GM20431 (cell line): Measurements from ENCODE around the gene HMOX2.

ENCODE experiments used
- in situ Hi-C: fragments of 300-500 bp; cut with MseI, MboI; formaldehyde crosslinking; loops from one replicate; pipeline ENCODE4 v1.15.0; 2020; ENCODE audit warnings: low sequenced_read_pairs; ENCODE audit not compliant: unreplicated experiment

The HMOX2 gene

GRCh38 chr16:4517812-4518680, 41.8 kb downstream of the HMOX2 start:
- in situ Hi-C loops, result no loop called here

- in situ Hi-C loops, result no loop called here
Observed at GRCh38 chr16:4519274-4520058, 43.3 kb downstream of the HMOX2 start.

- in situ Hi-C loops, result no loop called here
Observed at GRCh38 chr16:4520913-4521312, 44.7 kb downstream of the HMOX2 start.

GRCh38 chr16:4522051-4522581, 45.9 kb downstream of the HMOX2 start:
- in situ Hi-C loops, result no loop called here

- in situ Hi-C loops, result no loop called here
Observed at GRCh38 chr16:4523686-4524085, 47.5 kb downstream of the HMOX2 start.

GRCh38 chr16:4524571-4524970, 48.4 kb downstream of the HMOX2 start:
- in situ Hi-C loops, result no loop called here

GRCh38 chr16:4525069-4525468, 48.9 kb downstream of the HMOX2 start:
- in situ Hi-C loops, result no loop called here

GRCh38 chr16:4525634-4526277, 49.6 kb downstream of the HMOX2 start:
- in situ Hi-C loops, result no loop called here

- in situ Hi-C loops, result no loop called here
Observed at GRCh38 chr16:4529085-4530060, 53.2 kb downstream of the HMOX2 start.

- in situ Hi-C loops, result no loop called here
Observed at GRCh38 chr16:4531811-4532210, 55.6 kb downstream of the HMOX2 start.

- in situ Hi-C loops, result no loop called here
Observed at GRCh38 chr16:4532238-4532637, 56.0 kb downstream of the HMOX2 start.

GRCh38 chr16:4533490-4533889, 57.3 kb downstream of the HMOX2 start:
- in situ Hi-C loops, result no loop called here

- in situ Hi-C loops, result no loop called here
Observed at GRCh38 chr16:4534151-4534790, 58.1 kb downstream of the HMOX2 start.

GRCh38 chr16:4535627-4536108, 59.5 kb downstream of the HMOX2 start:
- in situ Hi-C loops, result no loop called here

GRCh38 chr16:4536391-4537106, 60.4 kb downstream of the HMOX2 start:
- in situ Hi-C loops, result no loop called here

GRCh38 chr16:4537376-4538343, 61.5 kb downstream of the HMOX2 start:
- in situ Hi-C loops, result no loop called here
